Right cardiac atrium (tissue), 5 donors: Measurements from ENCODE around the gene SLC22A2. TPM values are rescaled to one million over a fixed set of nuclear protein-coding genes. Genes with fewer than 3 reads are reported as not detected.
A peak's percentile ranks its signal among the peaks of the same experiment; 100 is the strongest.

Source experiments
- ATAC-seq, 2 donors: fragments of 200-7000 bp; cut with Tn5 transposase; one replicate each; pipeline versions ENCODE4 v1.8.0 to v1.9.1; 2020; ENCODE audit warnings: moderate library complexity in 2 of 2, mild to moderate bottlenecking in 1 of 2
- DNase-seq, 3 donors: peaks; one replicate each; pipeline ENCODE4 v3.0.0-alpha.2; 2020
- H3K27ac ChIP-seq: one replicate; pipeline ENCODE4 v1.5.1; 2013; ENCODE audit warnings: mild to moderate bottlenecking, low read length, control low read depth, moderate library complexity
- H3K27me3 ChIP-seq: one replicate; pipeline ENCODE4 v1.6.1; 2013; ENCODE audit not compliant: control insufficient read depth, insufficient read depth
- H3K4me1 ChIP-seq: one replicate; pipeline ENCODE4 v1.6.1; 2013; ENCODE audit warnings: low read length; ENCODE audit not compliant: control insufficient read depth, insufficient read depth
- H3K4me3 ChIP-seq: one replicate; pipeline ENCODE4 v1.5.1; 2013; ENCODE audit warnings: low read length, control low read depth
- H3K9me3 ChIP-seq: one replicate; pipeline ENCODE4 v1.6.1; 2013; ENCODE audit warnings: low read length; ENCODE audit not compliant: control insufficient read depth
- WGBS: extraction: QIAGEN DNeasy Blood & Tissue Kit; methylation state at CpG from one replicate; pipeline ENCODE4 v1.1.7; 2013; 5-methylcytosine and 5-hydroxymethylcytosine counted together
- intact Hi-C, 4 donors: fragments of 100-400 bp; cut with DNase I; formaldehyde crosslinking; loops; one replicate each; pipeline versions ENCODE4 v1.11.0 to v1.14.0; 2022 to 2023
- polyA plus RNA-seq: library from polyadenylated mRNA; stranded (reverse); fragments of 200-250 nt; gene quantifications from one replicate; pipeline ENCODE4 v1.2.3, GENCODE V29; 2013
- total RNA-seq, 4 donors: library from RNA; stranded (reverse); fragmentation: NEBNext Ultra II Directional; extraction: Animal tissue kit (Norgen Biotek cat#: 25700); gene quantifications; one replicate each; pipeline ENCODE4 v1.2.1, GENCODE V29; 2021
- donor health status: healthy with polysubstance abuse.
- donor health status: DM: no; HTN: yes; CAD: no.
- donor health status: DM: no; HTN: no; CAD: no.
- donor health status: DM: no; HTN: yes; CAD: no; lungs with severe emphysema.
- donor health status: DM: yes; HTN: yes; CAD: no.

SLC22A2 gene
- total and polyA plus RNA-seq, 5 donors: 0.05 TPM; not detected in 4

DNA sequence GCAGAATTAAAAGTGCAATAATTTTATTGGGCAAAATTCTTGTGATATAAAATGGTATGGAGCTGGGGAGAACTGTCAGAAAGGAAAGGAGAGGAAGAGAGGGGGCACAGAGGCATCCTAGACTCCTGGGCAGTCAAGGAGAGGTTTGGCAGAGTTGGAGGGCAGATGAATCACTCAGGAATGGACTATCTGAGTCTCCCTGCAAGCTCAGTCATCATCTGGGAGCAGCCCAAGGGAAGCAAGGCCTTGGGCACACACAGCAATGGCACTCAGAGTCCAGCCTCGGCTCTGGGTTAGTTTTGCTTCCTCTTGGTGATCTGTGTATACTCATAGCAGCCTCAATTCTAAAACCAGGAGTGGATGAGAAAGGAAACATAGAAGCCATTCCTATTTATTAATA is 69.8 kb downstream of the SLC22A2 start:
- intact Hi-C loops: no loop called here
- DNase-seq (no peak), ATAC-seq (no peak)
- Histone ChIP-seq H3K27me3 (no peaks in the 10 kb centered on the region), H3K4me3 (no peak overlapping the region), H3K4me1 (no peaks in the 10 kb centered on the region), H3K27ac (no peak overlapping the region), H3K9me3 (peaks cover 2% of the 10 kb centered on the region)
- 92% methylated on average over 1 of the region's 1 CpG for WGBS

DNA sequence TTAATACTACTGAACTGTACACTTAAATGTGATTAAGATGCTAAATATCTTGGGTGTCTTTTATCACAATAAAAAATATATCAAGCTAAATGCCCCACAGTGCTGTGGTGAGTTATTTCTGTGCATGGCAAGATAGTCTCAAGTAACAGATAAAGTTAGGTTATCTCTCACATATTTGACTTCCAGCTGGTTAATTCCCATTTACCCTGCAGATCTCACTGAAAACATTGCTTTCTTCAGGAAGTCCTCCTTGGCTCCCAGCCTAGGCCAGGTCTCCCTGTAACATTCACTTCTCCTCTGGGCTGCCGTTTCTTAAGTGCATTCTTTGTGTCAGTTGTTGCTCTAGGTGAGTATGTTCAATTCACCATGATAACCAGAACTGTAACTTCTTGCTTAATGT is 77.9 kb downstream of the SLC22A2 start:
- Histone ChIP-seq H3K27ac (no peak overlapping the region), H3K4me3 (no peak overlapping the region), H3K9me3 (no peaks in the 10 kb centered on the region), H3K27me3 (no peaks in the 10 kb centered on the region), H3K4me1 (no peaks in the 10 kb centered on the region)
- no peak for DNase-seq
- intact Hi-C loops: no loop called here
- ATAC-seq: no peak
- WGBS: 26% methylated on average over 1 of the region's 1 CpG

DNA sequence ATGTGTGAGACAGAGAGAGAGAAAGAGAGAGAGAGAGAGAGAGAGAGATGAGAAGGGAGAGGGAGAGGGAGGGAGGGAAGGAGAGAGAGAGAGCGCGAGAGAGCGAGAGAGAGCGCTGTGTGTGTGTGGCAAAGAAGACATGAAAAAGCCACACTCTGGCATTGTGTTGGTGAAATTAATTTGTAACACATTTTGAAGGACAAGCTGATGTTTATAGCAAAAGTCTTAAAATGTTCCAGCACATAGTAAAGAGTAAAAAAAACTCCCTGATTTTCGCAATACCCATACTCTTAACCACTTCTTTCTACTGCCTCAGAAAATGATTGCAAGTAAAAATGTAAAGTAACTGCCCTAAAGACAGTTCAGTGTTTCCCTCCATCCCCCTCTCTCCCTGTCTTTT is 80.3 kb downstream of the SLC22A2 start:
- 79% methylated on average over 5 of the region's 5 CpGs for WGBS
- Histone ChIP-seq H3K27ac (no peak overlapping the region), H3K27me3 (no peaks in the 10 kb centered on the region), H3K4me1 (no peaks in the 10 kb centered on the region), H3K9me3 (no peaks in the 10 kb centered on the region), H3K4me3 (no peak overlapping the region)
- intact Hi-C loops: no loop called here
- no peak for DNase-seq
- no peak for ATAC-seq

DNA sequence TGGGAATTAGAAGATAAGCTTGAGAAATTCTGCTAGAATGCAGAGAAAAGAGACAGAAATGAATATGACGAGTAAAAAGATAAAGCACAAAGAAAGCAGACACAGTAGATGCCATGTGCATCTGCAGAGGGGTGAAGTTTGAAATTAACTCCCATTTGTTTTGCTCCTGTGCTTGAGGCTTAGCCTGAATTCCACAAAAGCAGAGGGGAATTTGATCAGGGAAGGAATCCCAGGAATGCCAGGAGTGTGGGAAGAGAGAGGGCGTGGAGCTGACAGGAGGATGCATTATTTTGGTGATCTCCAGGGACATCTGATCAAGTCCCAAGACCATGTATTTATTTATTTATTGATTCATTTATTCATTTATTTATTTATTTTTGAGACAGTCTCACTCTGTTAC is 81.4 kb downstream of the SLC22A2 start:
- H3K27ac ChIP-seq: no peak overlapping the region
- DNase-seq (no peak), ATAC-seq (no peak)
- WGBS: 30% methylated on average over 2 of the region's 2 CpGs
- H3K4me3 ChIP-seq: no peak overlapping the region
- intact Hi-C loops: no loop called here
- H3K4me1 ChIP-seq: no peaks in the 10 kb centered on the region
- H3K9me3 ChIP-seq: no peaks in the 10 kb centered on the region
- H3K27me3 ChIP-seq: no peaks in the 10 kb centered on the region

DNA sequence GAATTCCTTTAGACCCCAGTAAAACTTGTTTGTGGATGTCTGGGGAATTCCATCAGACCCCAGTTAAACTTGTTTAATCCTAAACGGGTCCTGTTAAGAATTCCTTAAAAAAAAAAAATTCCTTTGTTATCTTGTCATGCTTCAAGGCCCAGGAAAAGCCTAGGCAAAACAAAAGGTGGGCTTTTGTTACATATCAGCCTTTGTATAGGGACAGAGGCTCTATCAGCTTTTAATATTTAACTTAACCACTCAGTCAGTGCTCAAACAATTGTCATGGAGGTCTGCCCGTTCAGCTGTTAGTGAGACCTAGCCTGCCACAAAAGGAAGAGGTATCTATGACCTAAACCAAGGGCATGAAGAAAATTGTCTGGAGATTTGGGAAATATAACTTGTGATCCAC is 83.9 kb downstream of the SLC22A2 start:
- WGBS: 53% methylated on average over 2 of the region's 2 CpGs
- intact Hi-C loops: no loop called here
- no peaks in the 10 kb centered on the region for H3K27me3 ChIP-seq
- no peaks in the 10 kb centered on the region for H3K4me1 ChIP-seq
- H3K9me3 ChIP-seq: no peaks in the 10 kb centered on the region
- no peak overlapping the region for H3K4me3 ChIP-seq
- H3K27ac ChIP-seq: no peak overlapping the region
- no peak for ATAC-seq
- no peak for DNase-seq

DNA sequence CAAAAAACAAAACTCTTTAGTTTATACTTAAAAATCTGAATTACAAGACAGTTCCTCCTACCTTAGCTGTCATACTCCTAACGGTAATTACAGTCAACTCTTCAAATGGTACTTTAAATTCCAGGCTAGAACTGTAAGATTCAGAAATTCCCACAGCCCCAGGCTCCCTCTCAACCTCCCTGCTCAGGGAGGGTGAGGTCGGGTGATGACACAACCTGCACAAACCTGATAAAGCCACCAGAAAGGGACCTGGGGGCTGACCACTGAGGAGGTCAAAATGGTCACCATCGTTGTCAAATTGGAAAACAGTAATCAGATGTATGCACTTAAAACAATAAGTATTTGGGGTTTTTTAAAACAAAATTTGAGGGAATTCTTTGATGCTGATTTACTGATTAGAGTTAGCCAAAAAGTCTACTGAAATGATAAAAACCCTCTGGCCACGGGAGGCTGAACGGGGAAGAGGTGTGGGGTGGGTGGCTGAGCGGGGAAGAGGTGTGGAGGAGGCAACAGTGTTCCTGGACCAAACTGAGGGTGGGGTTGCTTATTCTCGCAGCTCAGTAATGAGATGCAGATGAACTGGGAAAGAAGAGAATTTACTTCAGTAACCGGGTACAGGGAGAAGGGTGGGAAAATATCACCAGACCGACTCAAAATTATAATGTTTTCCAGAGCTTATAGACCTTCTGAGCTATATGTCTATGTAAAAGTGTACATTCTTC is 84.7 kb downstream of the SLC22A2 start:
- 70% methylated on average over 9 of the region's 9 CpGs for WGBS
- intact Hi-C loops: no loop called here
- Histone ChIP-seq H3K27ac (no peak overlapping the region), H3K4me1 (no peaks in the 10 kb centered on the region), H3K27me3 (no peaks in the 10 kb centered on the region), H3K9me3 (no peaks in the 10 kb centered on the region), H3K4me3 (no peak overlapping the region)
- DNase-seq (no peak), ATAC-seq (no peak)

GRCh38 chr6:160172704-160173103 is 85.9 kb downstream of the SLC22A2 start:
- Histone ChIP-seq H3K27me3 (no peaks in the 10 kb centered on the region), H3K9me3 (no peaks in the 10 kb centered on the region), H3K4me3 (no peak overlapping the region), H3K27ac (no peak overlapping the region), H3K4me1 (no peaks in the 10 kb centered on the region)
- WGBS: 87% methylated on average over 5 of the region's 5 CpGs
- ATAC-seq (no peak), DNase-seq (no peak)
- intact Hi-C loops: no loop called here

- DNase-seq: no peak
- WGBS: 39% methylated on average over 6 of the region's 6 CpGs
- Histone ChIP-seq H3K9me3 (no peaks in the 10 kb centered on the region), H3K27ac (no peak overlapping the region), H3K27me3 (no peaks in the 10 kb centered on the region), H3K4me1 (no peaks in the 10 kb centered on the region), H3K4me3 (no peak overlapping the region)
- peak in 1 of 2 donors; percentile 11 for ATAC-seq
- intact Hi-C loops: no loop called here
Observed at GRCh38 chr6:160170018-160170680, 88.5 kb downstream of the SLC22A2 start.

DNA sequence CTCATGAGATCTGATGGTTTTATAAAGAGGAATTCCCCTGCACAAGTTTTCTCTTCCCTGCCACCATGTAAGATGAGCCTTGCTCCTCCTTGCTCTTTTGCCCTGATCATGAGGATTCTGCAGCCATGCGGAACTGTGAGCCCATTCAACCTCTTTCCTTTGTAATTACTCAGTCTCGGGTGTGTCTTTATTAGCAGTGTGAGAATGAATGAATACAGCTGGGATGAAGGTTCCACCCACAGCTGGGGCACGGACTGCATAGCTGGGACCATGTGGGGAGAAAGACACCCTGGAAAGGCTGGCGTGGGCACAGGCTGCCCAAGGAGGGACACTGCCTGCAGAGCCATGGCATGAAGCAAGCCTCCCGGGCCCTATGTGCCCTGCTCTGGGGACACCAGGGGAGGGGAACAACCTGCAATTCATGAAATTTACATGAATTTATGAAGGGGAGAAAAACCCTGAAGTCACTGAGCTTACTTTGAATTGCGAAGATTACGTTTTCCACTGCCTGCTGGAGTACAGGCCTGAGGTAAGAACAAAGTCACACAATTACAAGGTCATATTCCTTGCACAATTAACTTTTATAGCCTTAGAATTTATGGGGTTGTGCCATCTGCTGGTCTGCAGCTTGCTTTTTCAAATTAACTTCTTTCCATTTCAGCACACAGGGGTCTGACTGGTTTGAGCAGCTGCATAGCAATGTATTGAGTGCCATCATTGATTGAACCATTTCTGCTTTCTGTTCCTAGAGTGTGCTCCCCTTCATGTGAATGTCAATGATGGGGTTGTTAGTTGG is 90.8 kb downstream of the SLC22A2 start:
- no peak overlapping the region for H3K27ac ChIP-seq
- H3K9me3 ChIP-seq: no peaks in the 10 kb centered on the region
- H3K27me3 ChIP-seq: no peaks in the 10 kb centered on the region
- ATAC-seq (no peak), DNase-seq (no peak)
- no peak overlapping the region for H3K4me3 ChIP-seq
- 88% methylated on average over 7 of the region's 7 CpGs for WGBS
- H3K4me1 ChIP-seq: no peaks in the 10 kb centered on the region
- intact Hi-C loops: no loop called here
